Fibroblast of pulmonary artery (primary cell): ENCODE measurements around the gene ASTN2.

ENCODE experiments used
- DNase-seq: peaks from one replicate; pipeline ENCODE4 v3.0.0-alpha.2; 2010; ENCODE audit warnings: low read depth
- H3K4me3 ChIP-seq: replicated peaks from 2 replicates; pipeline ENCODE4 v1.5.1; 2011; ENCODE audit warnings: low read depth, mild to moderate bottlenecking, control low read depth, low read length, moderate library complexity
- TF ChIP-seq, protein P1 (sequence below): IDR thresholded peaks from 2 replicates; pipeline ENCODE4 v1.5.1; 2011; ENCODE audit warnings: mild to moderate bottlenecking, control low read depth, low read length, inconsistent platforms; ENCODE audit errors: missing control alignments

ASTN2 gene

GRCh38 chr9:116757030-116757429 lies 657.8 kb downstream of the ASTN2 start:
- H3K4me3 ChIP-seq = no peak overlapping the region
- TF ChIP-seq, protein P1, sequence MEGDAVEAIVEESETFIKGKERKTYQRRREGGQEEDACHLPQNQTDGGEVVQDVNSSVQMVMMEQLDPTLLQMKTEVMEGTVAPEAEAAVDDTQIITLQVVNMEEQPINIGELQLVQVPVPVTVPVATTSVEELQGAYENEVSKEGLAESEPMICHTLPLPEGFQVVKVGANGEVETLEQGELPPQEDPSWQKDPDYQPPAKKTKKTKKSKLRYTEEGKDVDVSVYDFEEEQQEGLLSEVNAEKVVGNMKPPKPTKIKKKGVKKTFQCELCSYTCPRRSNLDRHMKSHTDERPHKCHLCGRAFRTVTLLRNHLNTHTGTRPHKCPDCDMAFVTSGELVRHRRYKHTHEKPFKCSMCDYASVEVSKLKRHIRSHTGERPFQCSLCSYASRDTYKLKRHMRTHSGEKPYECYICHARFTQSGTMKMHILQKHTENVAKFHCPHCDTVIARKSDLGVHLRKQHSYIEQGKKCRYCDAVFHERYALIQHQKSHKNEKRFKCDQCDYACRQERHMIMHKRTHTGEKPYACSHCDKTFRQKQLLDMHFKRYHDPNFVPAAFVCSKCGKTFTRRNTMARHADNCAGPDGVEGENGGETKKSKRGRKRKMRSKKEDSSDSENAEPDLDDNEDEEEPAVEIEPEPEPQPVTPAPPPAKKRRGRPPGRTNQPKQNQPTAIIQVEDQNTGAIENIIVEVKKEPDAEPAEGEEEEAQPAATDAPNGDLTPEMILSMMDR = no peak
- no peak for DNase-seq

DNA sequence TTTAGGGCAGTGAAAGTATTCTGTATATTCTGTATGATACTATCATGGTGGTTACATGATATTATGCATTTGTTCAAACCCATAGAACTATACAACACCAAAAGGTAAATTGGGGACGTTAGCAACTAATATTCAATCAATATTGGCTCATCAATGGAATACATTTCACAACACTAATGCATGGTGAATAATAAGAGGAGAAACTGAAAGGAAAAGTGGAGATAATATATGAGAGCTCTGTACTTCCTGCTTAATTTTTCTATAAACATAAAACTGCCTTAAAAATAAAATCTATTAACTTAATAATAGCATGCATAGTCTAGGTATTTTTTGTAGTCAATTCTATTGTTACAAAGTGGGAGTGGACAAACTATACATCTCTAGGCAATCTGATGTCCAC lies 661.5 kb downstream of the ASTN2 start:
- no peak for DNase-seq
- TF ChIP-seq, protein P1 = no peak
- H3K4me3 ChIP-seq = no peak overlapping the region

DNA sequence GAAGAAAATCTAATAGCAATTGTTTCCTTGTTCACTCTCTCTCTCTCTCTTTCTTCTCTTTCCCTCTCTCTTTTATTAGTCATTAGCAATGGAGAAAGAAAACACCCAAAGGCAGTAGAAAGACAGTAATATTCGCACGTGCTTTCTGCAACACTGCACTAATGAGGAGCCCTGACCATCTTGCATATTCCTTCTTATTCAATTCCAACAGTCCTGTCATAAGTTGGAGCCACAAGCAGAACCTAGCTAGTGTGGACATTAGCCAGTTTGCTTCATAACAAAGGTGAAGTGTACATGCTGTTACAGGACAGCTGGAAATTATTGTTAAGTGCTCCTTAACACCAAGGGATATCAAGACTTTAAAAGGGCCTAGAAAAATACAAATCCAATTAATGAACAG lies 664.3 kb downstream of the ASTN2 start:
- DNase-seq = no peak
- no peak overlapping the region for H3K4me3 ChIP-seq
- TF ChIP-seq, protein P1 = no peak

DNA sequence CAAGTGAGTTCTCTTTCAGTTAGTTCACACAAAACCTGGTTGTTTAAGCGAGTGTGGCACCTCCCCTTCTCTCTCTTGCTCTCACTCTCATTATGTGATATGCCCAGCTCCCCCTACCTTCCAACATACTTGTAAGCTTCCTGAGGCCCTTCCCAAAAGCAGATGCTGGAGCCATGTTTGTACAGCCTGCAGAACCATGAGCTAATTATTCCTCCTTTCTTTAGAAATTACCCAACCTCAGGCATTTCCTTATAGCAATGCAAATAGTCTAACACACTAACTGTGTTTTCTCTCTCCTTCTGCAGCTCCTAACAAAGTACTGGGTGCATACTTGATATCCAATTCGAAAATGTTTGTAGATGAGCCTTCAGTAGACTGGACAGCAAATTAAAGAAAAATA lies 665.1 kb downstream of the ASTN2 start:
- H3K4me3 ChIP-seq = no peak overlapping the region
- TF ChIP-seq, protein P1 = no peak
- no peak for DNase-seq

GRCh38 chr9:116749176-116749575 lies 665.7 kb downstream of the ASTN2 start:
- no peak for DNase-seq
- no peak overlapping the region for H3K4me3 ChIP-seq
- TF ChIP-seq, protein P1 = no peak

DNA sequence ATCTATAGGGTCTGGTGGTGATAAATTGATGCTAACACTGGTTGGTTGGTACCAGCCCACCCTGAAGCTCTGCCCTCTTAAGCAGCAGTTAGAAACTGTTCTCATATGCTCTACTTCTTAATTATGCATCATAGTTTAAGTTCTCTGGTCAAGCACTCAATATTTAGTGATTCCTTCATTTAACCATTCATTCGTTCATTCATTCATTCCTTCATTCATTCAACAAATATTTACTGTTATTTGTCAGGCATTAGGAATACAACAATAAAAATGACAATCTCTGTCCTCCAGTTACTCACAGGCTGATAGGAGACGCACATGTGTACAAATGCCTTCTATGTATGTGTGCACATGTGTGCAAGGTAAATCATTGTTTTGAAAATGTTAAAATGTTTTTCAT lies 673.1 kb downstream of the ASTN2 start:
- TF ChIP-seq, protein P1 = no peak
- no peak for DNase-seq
- H3K4me3 ChIP-seq = no peak overlapping the region

- no peak overlapping the region for H3K4me3 ChIP-seq
- TF ChIP-seq, protein P1 = no peak
- DNase-seq = no peak
These were observed 673.6 kb downstream of the ASTN2 start for GRCh38 chr9:116741086-116741740.
